HepG2 (cell line): Measurements from ENCODE around the gene TGM2. TPM values are rescaled to one million over a fixed set of nuclear protein-coding genes. Genes with fewer than 3 reads are reported as not detected.
A peak's percentile ranks its signal among the peaks of the same experiment; 100 is the strongest.

Experiments used
- FOXO4 ChIP-seq: sonication (generic); formaldehyde crosslinking; conservative IDR thresholded peaks from 2 replicates; pipeline ENCODE4 v1.8.1; 2023; ENCODE audit warnings: missing genetic modification reagents
- ISX ChIP-seq: sonication (generic); formaldehyde crosslinking; conservative IDR thresholded peaks from 2 replicates; pipeline ENCODE4 v1.5.0; 2020; ENCODE audit warnings: missing genetic modification reagents
- KDM4B ChIP-seq: sonication (generic); formaldehyde crosslinking; IDR thresholded peaks from 2 replicates; pipeline ENCODE4 v1.4.0; 2020; ENCODE audit warnings: missing genetic modification reagents
- NAIF1 ChIP-seq: sonication (generic); formaldehyde crosslinking; IDR thresholded peaks from 2 replicates; pipeline ENCODE4 v1.5.0; 2020; ENCODE audit warnings: mild to moderate bottlenecking, missing genetic modification reagents, borderline replicate concordance
- NFIB ChIP-seq: sonication (generic); formaldehyde crosslinking; IDR thresholded peaks from 2 replicates; pipeline ENCODE4 v1.9.0; 2021; ENCODE audit warnings: missing genetic modification reagents, mild to moderate bottlenecking, borderline replicate concordance
- NFRKB ChIP-seq: fragments of 450-650 bp; IDR thresholded peaks from 2 replicates; pipeline ENCODE4 v1.6.1; 2017
- SPEN ChIP-seq: sonication (generic); formaldehyde crosslinking; IDR thresholded peaks from 2 replicates; pipeline ENCODE4 v1.5.1; 2020; ENCODE audit warnings: low read depth, mild to moderate bottlenecking, missing genetic modification reagents
- ZBTB1 ChIP-seq: sonication (generic); formaldehyde crosslinking; IDR thresholded peaks from 2 replicates; pipeline ENCODE4 v1.4.0; 2020; ENCODE audit warnings: missing genetic modification reagents, borderline replicate concordance
- ZC3H13 ChIP-seq: sonication (generic); formaldehyde crosslinking; IDR thresholded peaks from 2 replicates; pipeline ENCODE4 v1.8.1; 2023; ENCODE audit warnings: mild to moderate bottlenecking, missing genetic modification reagents, moderate library complexity
- ZNF232 ChIP-seq: sonication (generic); formaldehyde crosslinking; IDR thresholded peaks from 2 replicates; pipeline ENCODE4 v1.4.0; 2020; ENCODE audit warnings: missing genetic modification reagents, borderline replicate concordance
- ZNF354B ChIP-seq: sonication (generic); formaldehyde crosslinking; IDR thresholded peaks from 2 replicates; pipeline ENCODE4 v1.8.0; 2022; ENCODE audit warnings: mild to moderate bottlenecking, missing genetic modification reagents
- polyA plus RNA-seq, 8 experiments: library from polyadenylated mRNA; depleted of rRNA in 3 of 8; stranded (reverse) in 7 of 8; unstranded in 1 of 8; fragments of >200 nt; fragmentation: Illumina TruSeq in 4 of 8; extraction: Trizol in 4 of 8; gene quantifications; 2 replicates each; pipeline versions ENCODE4 v1.2.1 to v1.2.3, GENCODE V29; 2011 to 2016; ENCODE audit warnings: low read depth in 4 of 8, missing spikeins in 1 of 8, mixed read lengths in 1 of 8; ENCODE audit not compliant: insufficient read depth in 1 of 8
- total RNA-seq, 5 experiments: library from RNA; depleted of rRNA; stranded (reverse); fragments of >200 nt; fragmentation: Illumina TruSeq; extraction: Trizol; gene quantifications; 2 replicates each; pipeline ENCODE4 v1.2.3, GENCODE V29; 2016; ENCODE audit warnings: low read depth in 1 of 5
- TF ChIP-seq, protein P1 (sequence below): IDR thresholded peaks from 2 replicates; pipeline ENCODE4 v1.4.0; 2020; ENCODE audit warnings: mild to moderate bottlenecking, missing genetic modification reagents
- TF ChIP-seq, protein P2 (sequence below): sonication (generic); formaldehyde crosslinking; IDR thresholded peaks from 2 replicates; pipeline ENCODE4 v1.9.0; 2022; ENCODE audit warnings: missing genetic modification reagents, mild to moderate bottlenecking, borderline replicate concordance
- TF ChIP-seq, protein P3 (sequence below): sonication (generic); formaldehyde crosslinking; IDR thresholded peaks from one replicate; pipeline ENCODE4 v1.5.1; 2020; ENCODE audit warnings: mild to moderate bottlenecking, missing genetic modification reagents; ENCODE audit errors: not compliant biosample characterization

The TGM2 gene
- total and polyA plus RNA-seq, 2 of the 13 experiments (the other 11 are each of a cell fraction or from before 2014, with no cell fraction given) = 4.2 to 46.4 TPM

DNA sequence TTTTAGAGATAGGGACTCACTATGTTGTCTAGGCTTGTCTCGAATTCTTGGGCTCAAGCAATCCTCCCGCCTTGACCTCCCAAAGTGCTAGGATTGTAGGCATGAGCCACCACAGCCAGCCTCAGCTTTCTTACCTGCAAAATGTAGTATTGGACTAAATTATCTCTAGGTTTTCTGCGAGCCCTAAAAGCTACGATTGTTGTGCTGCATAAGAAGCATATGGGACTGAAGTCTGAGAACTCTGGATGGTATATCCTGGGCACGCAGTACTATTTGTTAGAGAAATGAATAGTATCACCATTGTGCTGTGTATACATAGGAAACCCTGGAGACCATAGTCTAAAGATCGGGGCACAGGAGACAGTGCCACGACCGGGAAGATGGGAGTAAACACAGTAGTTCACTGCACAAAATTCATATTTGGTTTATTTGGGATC lies 71.4 kb downstream of the TGM2 start (continued):
- TF ChIP-seq, protein P1, sequence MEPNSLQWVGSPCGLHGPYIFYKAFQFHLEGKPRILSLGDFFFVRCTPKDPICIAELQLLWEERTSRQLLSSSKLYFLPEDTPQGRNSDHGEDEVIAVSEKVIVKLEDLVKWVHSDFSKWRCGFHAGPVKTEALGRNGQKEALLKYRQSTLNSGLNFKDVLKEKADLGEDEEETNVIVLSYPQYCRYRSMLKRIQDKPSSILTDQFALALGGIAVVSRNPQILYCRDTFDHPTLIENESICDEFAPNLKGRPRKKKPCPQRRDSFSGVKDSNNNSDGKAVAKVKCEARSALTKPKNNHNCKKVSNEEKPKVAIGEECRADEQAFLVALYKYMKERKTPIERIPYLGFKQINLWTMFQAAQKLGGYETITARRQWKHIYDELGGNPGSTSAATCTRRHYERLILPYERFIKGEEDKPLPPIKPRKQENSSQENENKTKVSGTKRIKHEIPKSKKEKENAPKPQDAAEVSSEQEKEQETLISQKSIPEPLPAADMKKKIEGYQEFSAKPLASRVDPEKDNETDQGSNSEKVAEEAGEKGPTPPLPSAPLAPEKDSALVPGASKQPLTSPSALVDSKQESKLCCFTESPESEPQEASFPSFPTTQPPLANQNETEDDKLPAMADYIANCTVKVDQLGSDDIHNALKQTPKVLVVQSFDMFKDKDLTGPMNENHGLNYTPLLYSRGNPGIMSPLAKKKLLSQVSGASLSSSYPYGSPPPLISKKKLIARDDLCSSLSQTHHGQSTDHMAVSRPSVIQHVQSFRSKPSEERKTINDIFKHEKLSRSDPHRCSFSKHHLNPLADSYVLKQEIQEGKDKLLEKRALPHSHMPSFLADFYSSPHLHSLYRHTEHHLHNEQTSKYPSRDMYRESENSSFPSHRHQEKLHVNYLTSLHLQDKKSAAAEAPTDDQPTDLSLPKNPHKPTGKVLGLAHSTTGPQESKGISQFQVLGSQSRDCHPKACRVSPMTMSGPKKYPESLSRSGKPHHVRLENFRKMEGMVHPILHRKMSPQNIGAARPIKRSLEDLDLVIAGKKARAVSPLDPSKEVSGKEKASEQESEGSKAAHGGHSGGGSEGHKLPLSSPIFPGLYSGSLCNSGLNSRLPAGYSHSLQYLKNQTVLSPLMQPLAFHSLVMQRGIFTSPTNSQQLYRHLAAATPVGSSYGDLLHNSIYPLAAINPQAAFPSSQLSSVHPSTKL (CRISPR knock-in tag) = peak; percentile 91
- TF ChIP-seq, protein P2, sequence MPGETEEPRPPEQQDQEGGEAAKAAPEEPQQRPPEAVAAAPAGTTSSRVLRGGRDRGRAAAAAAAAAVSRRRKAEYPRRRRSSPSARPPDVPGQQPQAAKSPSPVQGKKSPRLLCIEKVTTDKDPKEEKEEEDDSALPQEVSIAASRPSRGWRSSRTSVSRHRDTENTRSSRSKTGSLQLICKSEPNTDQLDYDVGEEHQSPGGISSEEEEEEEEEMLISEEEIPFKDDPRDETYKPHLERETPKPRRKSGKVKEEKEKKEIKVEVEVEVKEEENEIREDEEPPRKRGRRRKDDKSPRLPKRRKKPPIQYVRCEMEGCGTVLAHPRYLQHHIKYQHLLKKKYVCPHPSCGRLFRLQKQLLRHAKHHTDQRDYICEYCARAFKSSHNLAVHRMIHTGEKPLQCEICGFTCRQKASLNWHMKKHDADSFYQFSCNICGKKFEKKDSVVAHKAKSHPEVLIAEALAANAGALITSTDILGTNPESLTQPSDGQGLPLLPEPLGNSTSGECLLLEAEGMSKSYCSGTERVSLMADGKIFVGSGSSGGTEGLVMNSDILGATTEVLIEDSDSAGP (CRISPR knock-in tag) = no peak
- no peak for TF ChIP-seq NFIB (CRISPR knock-in tag)
- no peak for TF ChIP-seq ZC3H13 (CRISPR knock-in tag)
- no peak for TF ChIP-seq NFRKB
- no peak for TF ChIP-seq NAIF1 (CRISPR knock-in tag)
- TF ChIP-seq ISX (CRISPR knock-in tag) = no peak
- TF ChIP-seq SPEN = peak; percentile 56; the same call in 1 of the 2 replicates
- no peak for TF ChIP-seq ZNF354B (CRISPR knock-in tag)
- TF ChIP-seq ZNF232 (CRISPR knock-in tag) = no peak
- no peak for TF ChIP-seq ZBTB1 (CRISPR knock-in tag)
- TF ChIP-seq FOXO4 (CRISPR knock-in tag) = no peak
- TF ChIP-seq KDM4B (CRISPR knock-in tag) = no peak
- TF ChIP-seq, protein P3, sequence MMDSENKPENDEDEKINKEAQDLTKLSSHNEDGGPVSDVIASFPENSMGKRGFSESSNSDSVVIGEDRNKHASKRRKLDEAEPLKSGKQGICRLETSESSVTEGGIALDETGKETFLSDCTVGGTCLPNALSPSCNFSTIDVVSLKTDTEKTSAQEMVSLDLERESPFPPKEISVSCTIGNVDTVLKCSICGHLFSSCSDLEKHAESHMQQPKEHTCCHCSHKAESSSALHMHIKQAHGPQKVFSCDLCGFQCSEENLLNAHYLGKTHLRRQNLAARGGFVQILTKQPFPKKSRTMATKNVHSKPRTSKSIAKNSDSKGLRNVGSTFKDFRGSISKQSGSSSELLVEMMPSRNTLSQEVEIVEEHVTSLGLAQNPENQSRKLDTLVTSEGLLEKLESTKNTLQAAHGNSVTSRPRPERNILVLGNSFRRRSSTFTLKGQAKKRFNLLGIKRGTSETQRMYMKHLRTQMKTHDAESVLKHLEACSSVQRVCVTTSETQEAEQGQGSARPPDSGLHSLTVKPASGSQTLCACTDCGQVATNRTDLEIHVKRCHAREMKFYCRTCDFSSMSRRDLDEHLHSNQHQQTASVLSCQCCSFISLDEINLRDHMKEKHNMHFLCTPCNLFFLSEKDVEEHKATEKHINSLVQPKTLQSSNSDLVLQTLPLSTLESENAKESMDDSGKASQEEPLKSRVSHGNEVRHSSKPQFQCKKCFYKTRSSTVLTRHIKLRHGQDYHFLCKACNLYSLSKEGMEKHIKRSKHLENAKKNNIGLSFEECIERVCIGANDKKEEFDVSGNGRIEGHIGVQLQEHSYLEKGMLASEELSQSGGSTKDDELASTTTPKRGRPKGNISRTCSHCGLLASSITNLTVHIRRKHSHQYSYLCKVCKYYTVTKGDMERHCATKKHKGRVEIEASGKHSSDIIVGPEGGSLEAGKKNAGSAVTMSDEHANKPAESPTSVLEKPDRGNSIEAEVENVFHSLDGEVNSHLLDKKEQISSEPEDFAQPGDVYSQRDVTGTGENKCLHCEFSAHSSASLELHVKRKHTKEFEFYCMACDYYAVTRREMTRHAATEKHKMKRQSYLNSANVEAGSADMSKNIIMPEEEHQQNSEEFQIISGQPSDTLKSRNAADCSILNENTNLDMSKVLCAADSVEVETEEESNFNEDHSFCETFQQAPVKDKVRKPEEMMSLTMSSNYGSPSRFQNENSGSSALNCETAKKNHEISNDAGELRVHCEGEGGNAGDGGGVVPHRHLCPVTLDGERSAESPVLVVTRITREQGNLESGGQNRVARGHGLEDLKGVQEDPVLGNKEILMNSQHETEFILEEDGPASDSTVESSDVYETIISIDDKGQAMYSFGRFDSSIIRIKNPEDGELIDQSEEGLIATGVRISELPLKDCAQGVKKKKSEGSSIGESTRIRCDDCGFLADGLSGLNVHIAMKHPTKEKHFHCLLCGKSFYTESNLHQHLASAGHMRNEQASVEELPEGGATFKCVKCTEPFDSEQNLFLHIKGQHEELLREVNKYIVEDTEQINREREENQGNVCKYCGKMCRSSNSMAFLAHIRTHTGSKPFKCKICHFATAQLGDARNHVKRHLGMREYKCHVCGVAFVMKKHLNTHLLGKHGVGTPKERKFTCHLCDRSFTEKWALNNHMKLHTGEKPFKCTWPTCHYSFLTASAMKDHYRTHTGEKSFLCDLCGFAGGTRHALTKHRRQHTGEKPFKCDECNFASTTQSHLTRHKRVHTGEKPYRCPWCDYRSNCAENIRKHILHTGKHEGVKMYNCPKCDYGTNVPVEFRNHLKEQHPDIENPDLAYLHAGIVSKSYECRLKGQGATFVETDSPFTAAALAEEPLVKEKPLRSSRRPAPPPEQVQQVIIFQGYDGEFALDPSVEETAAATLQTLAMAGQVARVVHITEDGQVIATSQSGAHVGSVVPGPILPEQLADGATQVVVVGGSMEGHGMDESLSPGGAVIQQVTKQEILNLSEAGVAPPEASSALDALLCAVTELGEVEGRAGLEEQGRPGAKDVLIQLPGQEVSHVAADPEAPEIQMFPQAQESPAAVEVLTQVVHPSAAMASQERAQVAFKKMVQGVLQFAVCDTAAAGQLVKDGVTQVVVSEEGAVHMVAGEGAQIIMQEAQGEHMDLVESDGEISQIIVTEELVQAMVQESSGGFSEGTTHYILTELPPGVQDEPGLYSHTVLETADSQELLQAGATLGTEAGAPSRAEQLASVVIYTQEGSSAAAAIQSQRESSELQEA (CRISPR knock-in tag) = no peak
